Measurements from ENCODE around the gene NAP1L1. TPM values are rescaled to one million over a fixed set of nuclear protein-coding genes. Genes with fewer than 3 reads are reported as not detected.

The NAP1L1 gene
- total RNA-seq, 1 donor from 2014 or later = 552 TPM

DNA sequence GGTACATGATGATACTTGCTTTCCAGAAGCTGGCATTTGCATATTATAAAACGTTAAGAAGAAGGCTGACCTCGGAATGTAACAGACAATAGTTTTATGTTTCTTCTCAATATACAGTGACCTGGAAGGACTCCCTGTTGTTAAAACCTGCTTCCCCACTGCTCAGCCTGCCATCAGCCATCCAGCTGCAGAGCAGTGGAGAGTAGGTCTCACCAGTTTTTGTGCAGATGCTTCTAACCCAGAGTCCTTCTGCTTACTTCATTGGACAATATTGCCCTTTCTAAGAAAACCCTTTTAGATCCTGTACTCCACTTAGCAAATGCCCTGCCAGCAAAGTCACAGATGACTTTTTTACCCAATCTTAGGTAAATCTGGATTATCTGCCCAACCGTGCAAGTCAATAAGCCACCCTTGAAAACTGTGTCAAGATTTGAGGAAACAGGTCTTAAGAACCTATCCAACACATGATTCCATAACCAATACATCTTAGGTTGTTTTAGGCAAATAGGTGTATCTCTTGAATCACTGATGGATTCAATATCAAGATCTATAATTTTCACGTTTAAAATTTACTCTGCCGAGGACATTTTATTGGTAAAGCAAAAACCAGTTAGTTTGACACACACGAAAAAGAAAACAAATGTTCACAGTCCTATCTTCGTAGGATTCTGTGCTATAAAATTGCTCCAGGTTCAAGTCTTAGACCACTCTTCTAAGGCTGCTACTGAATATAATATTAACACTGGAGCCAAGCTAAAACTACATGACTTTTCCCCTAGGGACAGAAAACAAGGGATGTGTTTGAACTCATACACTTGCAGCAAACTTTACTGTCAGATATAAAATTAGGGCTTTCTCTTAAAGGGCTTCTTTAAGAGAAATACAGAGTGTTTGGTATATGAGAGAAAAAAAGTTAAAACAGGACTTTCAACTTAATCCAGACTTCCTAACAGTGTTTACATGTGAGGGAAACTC, 58.6 kb downstream of the NAP1L1 start:
- Mint-ChIP-seq H3K36me3 (ENCODE audit: unreplicated experiment) (peaks cover 16% of the 10 kb centered on the region), H3K27ac (ENCODE audit: unreplicated experiment) (peak overlapping the region; percentile 52), H3K4me3 (ENCODE audit: unreplicated experiment) (peak overlapping the region; percentile 5), H3K4me1 (ENCODE audit: unreplicated experiment) (peaks cover 49% of the 10 kb centered on the region), H3K9me3 (ENCODE audit: unreplicated experiment) (no peaks in the 10 kb centered on the region), H3K27me3 (ENCODE audit: unreplicated experiment) (no peaks in the 10 kb centered on the region)
- no peak for DNase-seq (ENCODE audit: extremely low spot score, unreplicated experiment)
- TF ChIP-seq, protein P1, sequence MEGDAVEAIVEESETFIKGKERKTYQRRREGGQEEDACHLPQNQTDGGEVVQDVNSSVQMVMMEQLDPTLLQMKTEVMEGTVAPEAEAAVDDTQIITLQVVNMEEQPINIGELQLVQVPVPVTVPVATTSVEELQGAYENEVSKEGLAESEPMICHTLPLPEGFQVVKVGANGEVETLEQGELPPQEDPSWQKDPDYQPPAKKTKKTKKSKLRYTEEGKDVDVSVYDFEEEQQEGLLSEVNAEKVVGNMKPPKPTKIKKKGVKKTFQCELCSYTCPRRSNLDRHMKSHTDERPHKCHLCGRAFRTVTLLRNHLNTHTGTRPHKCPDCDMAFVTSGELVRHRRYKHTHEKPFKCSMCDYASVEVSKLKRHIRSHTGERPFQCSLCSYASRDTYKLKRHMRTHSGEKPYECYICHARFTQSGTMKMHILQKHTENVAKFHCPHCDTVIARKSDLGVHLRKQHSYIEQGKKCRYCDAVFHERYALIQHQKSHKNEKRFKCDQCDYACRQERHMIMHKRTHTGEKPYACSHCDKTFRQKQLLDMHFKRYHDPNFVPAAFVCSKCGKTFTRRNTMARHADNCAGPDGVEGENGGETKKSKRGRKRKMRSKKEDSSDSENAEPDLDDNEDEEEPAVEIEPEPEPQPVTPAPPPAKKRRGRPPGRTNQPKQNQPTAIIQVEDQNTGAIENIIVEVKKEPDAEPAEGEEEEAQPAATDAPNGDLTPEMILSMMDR (IDR thresholded peaks at IDR 0.05) = no peak

DNA sequence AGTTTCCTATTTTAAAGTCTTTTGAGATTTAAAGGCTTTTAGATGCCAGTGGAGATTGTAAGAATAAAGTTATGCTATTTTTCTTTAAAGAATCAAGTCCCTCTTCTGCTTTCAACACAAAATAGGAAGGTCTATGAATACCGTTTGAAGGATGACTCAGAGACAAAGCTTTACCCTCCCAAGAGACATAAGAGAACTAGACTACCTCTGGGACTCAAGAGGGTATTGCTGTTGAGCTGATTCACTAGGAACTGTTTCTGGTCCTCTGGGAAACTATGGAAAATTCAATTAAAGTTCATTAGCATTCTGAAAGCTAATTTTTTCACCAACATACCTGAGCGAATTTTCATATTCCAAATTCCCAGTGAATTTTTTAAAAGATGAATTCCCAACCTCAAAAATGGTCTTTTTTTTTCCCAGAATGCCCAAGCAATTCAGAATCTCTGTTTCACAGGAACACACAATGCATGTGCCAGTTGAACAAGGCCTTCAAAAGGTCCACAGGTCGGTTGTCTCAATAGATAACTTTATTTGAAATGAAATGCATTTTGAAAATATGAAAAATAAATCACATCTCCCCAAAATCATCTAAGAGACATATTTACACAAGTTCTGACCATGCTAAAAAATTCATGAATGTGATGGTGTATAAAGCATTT, 59.4 kb downstream of the NAP1L1 start:
- peak overlapping the region; percentile 5 for H3K4me3 Mint-ChIP-seq (ENCODE audit: unreplicated experiment)
- H3K36me3 Mint-ChIP-seq (ENCODE audit: unreplicated experiment) = peaks cover 16% of the 10 kb centered on the region
- peaks cover 57% of the 10 kb centered on the region for H3K4me1 Mint-ChIP-seq (ENCODE audit: unreplicated experiment)
- H3K27me3 Mint-ChIP-seq (ENCODE audit: unreplicated experiment) = no peaks in the 10 kb centered on the region
- peak overlapping the region; percentile 52 for H3K27ac Mint-ChIP-seq (ENCODE audit: unreplicated experiment)
- no peaks in the 10 kb centered on the region for H3K9me3 Mint-ChIP-seq (ENCODE audit: unreplicated experiment)
- DNase-seq (ENCODE audit: extremely low spot score, unreplicated experiment) = no peak
- TF ChIP-seq, protein P1 (IDR thresholded peaks at IDR 0.05) = no peak

DNA sequence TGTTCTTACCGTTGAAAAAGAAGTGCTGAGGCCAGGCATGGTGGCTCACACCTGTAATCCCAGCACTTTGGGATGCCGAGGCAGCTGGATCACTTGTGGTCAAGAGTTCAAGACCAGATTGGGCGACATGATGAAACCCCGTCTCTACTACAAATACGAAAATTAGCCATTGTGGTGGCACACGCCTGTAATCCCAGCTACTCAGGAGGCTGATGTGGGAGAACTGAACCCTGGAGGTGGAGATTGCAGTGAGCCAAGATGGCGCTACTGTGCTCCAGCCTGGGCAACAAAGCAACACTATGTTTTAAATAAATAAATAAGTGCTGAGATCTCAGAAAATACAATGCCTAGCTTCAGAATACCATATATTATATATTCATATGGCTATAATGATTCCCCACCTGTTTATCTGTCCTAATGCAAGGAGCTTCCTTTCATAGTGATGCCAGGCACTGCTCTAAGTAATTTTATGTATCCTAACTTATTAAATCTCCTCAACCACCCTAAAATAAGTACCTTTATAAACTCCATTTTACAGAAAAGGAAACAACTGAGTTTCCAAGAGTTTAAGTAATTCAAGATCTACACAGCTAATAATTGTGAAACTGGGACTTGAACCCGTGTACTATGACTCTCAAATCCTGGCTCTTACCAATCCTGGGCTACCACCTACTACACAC, 60.2 kb downstream of the NAP1L1 start:
- peaks cover 61% of the 10 kb centered on the region for H3K4me1 Mint-ChIP-seq (ENCODE audit: unreplicated experiment)

DNA sequence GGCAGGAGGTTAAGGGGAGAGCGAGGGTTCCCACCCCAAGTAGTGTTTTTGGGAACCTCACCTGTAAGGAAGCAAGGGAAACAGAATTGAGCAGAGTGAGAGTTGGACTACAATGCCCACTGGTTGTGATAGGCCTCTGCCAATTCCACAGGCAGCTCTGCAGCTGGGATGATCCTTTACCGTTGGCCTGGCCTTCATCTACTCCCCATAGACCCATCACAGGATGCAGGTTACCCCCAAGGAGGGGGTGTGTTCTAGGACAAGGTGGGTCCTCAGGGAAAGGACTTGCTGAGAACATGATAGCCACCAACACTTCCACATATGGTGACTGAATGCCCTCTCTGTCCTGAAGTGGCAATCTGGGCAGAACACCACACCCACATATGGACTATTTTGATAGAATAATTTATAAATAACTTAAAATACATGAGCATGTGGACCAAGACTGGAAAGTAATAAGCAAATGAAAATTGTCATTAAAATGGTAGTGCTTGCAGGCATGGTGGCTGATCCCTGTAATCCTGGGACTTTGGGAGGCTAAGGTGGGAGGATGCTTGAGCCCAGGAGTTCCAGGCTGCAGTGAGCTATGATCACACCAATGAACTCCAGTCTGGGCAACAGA, 61.3 kb downstream of the NAP1L1 start:
- no peaks in the 10 kb centered on the region for H3K27me3 Mint-ChIP-seq (ENCODE audit: unreplicated experiment)
- TF ChIP-seq, protein P1 (IDR thresholded peaks at IDR 0.05) = no peak
- H3K9me3 Mint-ChIP-seq (ENCODE audit: unreplicated experiment) = no peaks in the 10 kb centered on the region
- no peak for DNase-seq (ENCODE audit: extremely low spot score, unreplicated experiment)
- H3K36me3 Mint-ChIP-seq (ENCODE audit: unreplicated experiment) = peaks cover 3% of the 10 kb centered on the region
- H3K4me3 Mint-ChIP-seq (ENCODE audit: unreplicated experiment) = no peak overlapping the region
- H3K27ac Mint-ChIP-seq (ENCODE audit: unreplicated experiment) = no peak overlapping the region
- peaks cover 60% of the 10 kb centered on the region for H3K4me1 Mint-ChIP-seq (ENCODE audit: unreplicated experiment)

More for the DNA sequence above, 60.2 kb downstream of the NAP1L1 start:
- TF ChIP-seq, protein P1 (IDR thresholded peaks at IDR 0.05) = no peak
- Mint-ChIP-seq H3K27me3 (ENCODE audit: unreplicated experiment) (no peaks in the 10 kb centered on the region), H3K36me3 (ENCODE audit: unreplicated experiment) (peaks cover 13% of the 10 kb centered on the region), H3K27ac (ENCODE audit: unreplicated experiment) (peak overlapping the region; percentile 52), H3K4me3 (ENCODE audit: unreplicated experiment) (no peak overlapping the region), H3K9me3 (ENCODE audit: unreplicated experiment) (no peaks in the 10 kb centered on the region)
- DNase-seq (ENCODE audit: extremely low spot score, unreplicated experiment) = no peak

Measured in osteocyte (in vitro differentiated cells).